ENCODE data around the gene SH3BP1. TPM values are rescaled to one million over a fixed set of nuclear protein-coding genes. Genes with fewer than 3 reads are reported as not detected.

Gene SH3BP1
- total and polyA plus RNA-seq, 9 of the 15 experiments (the other 6 are each of a cell fraction or from before 2014, with no cell fraction given) = 0.10 to 36.2 (median 10.4) TPM

- no peak for TF ChIP-seq ZNF318 (IDR thresholded peaks at IDR 0.05; ENCODE audit: borderline replicate concordance in 1 of 2, low read depth in 1 of 2)
- TF ChIP-seq UBTF (IDR thresholded peaks at IDR 0.05; ENCODE audit: borderline replicate concordance in 1 of 2, low read depth in 2 of 2, low read length in 2 of 2) = no peak
- TF ChIP-seq ZBTB17 (CRISPR knock-in tag; IDR thresholded peaks at IDR 0.05) = no peak
- TF ChIP-seq KDM5B (IDR thresholded peaks at IDR 0.05; ENCODE audit: insufficient replicate concordance, low read depth, low read length) = peak; percentile 54
- TF ChIP-seq NONO (IDR thresholded peaks at IDR 0.05; ENCODE audit: low read depth in 2 of 2, low read length in 1 of 2) = 0 out of 4 replicates have a peak, but pooled peaks of 1 of the 2 experiments have one; percentile 44
- no peak for TF ChIP-seq POU5F1 (IDR thresholded peaks at IDR 0.05; ENCODE audit: borderline replicate concordance, low read depth, low read length, partially characterized antibody)
- peak in 1 of 2 experiments; percentile 61; a peak in 2 of 4 replicates for TF ChIP-seq ZNF639 (CRISPR knock-in tag; conservative IDR thresholded peaks at IDR 0.05 in 1 of 2, IDR thresholded peaks at IDR 0.05 in 1 of 2)
- TF ChIP-seq TBP (optimal IDR thresholded peaks at IDR 0.05; ENCODE audit: low read depth, low read length) = peak; percentile 41
- peak; percentile 50 to 63; a peak in 3 of 4 replicates for TF ChIP-seq NRF1 (conservative IDR thresholded peaks at IDR 0.05 in 1 of 2, IDR thresholded peaks at IDR 0.05 in 1 of 2)
- TF ChIP-seq BRF2 (IDR thresholded peaks at IDR 0.05; ENCODE audit: borderline replicate concordance, insufficient read depth, insufficient read length) = no peak
These were observed 18.9 kb downstream of the SH3BP1 start, which contains the start of gene PDXP (continued) for GRCh38 chr22:37658133-37659065.
